ENCODE results near the gene DHODH. TPM values are rescaled to one million over a fixed set of nuclear protein-coding genes. Genes with fewer than 3 reads are reported as not detected.
"Not testable (repeated sequence)": the region's sequence is repeated elsewhere in the genome, so short reads cannot be mapped to it uniquely, and the experiment has no call there.

DHODH gene
- total and polyA plus RNA-seq, 7 donors: 3.2 to 8.0 (median 4.1) TPM

GRCh38 chr16:72066747-72067146, 58.2 kb downstream of the DHODH start:
- H3K4me1 ChIP-seq: no peaks in the 10 kb centered on the region
- intact Hi-C loops (cut with DNase I): no loop called here
- no peak for DNase-seq
- H3K27ac ChIP-seq: no peak overlapping the region
- H3K4me3 ChIP-seq: no peak overlapping the region
- TF ChIP-seq EP300 (IDR thresholded peaks at IDR 0.05): no peak
- TF ChIP-seq CTCF (IDR thresholded peaks at IDR 0.05): peak in 2 of 4 experiments; percentile 23 to 24
- TF ChIP-seq POLR2A (IDR thresholded peaks at IDR 0.05): no peak
- TF ChIP-seq POLR2AphosphoS5 (IDR thresholded peaks at IDR 0.05): no peak
- H3K36me3 ChIP-seq: no peaks in the 10 kb centered on the region
- H3K9me3 ChIP-seq: no peaks in the 10 kb centered on the region
- WGBS, 2 donors: 3 to 6% methylated on average over 1 of the region's 1 CpG
- no peaks in the 10 kb centered on the region for H3K27me3 ChIP-seq

GRCh38 chr16:72068930-72069329, 60.4 kb downstream of the DHODH start:
- H3K4me3 ChIP-seq: no peak overlapping the region
- intact Hi-C loops (cut with DNase I): no loop called here
- no peaks in the 10 kb centered on the region for H3K9me3 ChIP-seq
- no peak overlapping the region for H3K27ac ChIP-seq
- H3K36me3 ChIP-seq: no peaks in the 10 kb centered on the region
- TF ChIP-seq POLR2AphosphoS5 (IDR thresholded peaks at IDR 0.05) (no peak), CTCF (IDR thresholded peaks at IDR 0.05) (no peak), POLR2A (IDR thresholded peaks at IDR 0.05) (no peak), EP300 (IDR thresholded peaks at IDR 0.05) (no peak)
- DNase-seq: no peak
- H3K27me3 ChIP-seq: no peaks in the 10 kb centered on the region
- no peaks in the 10 kb centered on the region for H3K4me1 ChIP-seq
- WGBS, 2 donors: 83 to 89% methylated on average over 4 of the region's 4 CpGs

GRCh38 chr16:72072514-72073342, 64.2 kb downstream of the DHODH start:
- Histone ChIP-seq H3K4me1 (no peaks in the 10 kb centered on the region), H3K9me3 (no peaks in the 10 kb centered on the region), H3K36me3 (peaks cover 0 to 2% (median 0%) of the 10 kb centered on the region in 4 donors), H3K27ac (peak overlapping the region in 3 of 4 donors; percentile 2 to 37 (median 17)), H3K27me3 (no peaks in the 10 kb centered on the region), H3K4me3 (no peak overlapping the region)
- intact Hi-C loops (cut with DNase I): no loop called here
- DNase-seq: no peak
- 24 to 63% methylated on average over 12 of the region's 12 CpGs for WGBS, 2 donors
- TF ChIP-seq CTCF (IDR thresholded peaks at IDR 0.05) (no peak), EP300 (IDR thresholded peaks at IDR 0.05) (no peak), POLR2A (IDR thresholded peaks at IDR 0.05) (no peak), POLR2AphosphoS5 (IDR thresholded peaks at IDR 0.05) (no peak)

- intact Hi-C loops (cut with DNase I): no loop called here
- WGBS, 2 donors: 89 to 91% methylated on average over 8 of the region's 8 CpGs
- Histone ChIP-seq H3K27me3 (no peaks in the 10 kb centered on the region), H3K9me3 (no peaks in the 10 kb centered on the region), H3K4me1 (no peaks in the 10 kb centered on the region), H3K36me3 (peaks cover 0 to 7% (median 0%) of the 10 kb centered on the region in 4 donors), H3K4me3 (no peak overlapping the region), H3K27ac (peak overlapping the region in 2 of 4 donors; percentile 2 to 31)
- TF ChIP-seq CTCF (IDR thresholded peaks at IDR 0.05) (no peak), POLR2AphosphoS5 (IDR thresholded peaks at IDR 0.05) (peak in 1 of 4 donors; percentile 35)
- no peak for DNase-seq
These were observed 65.2 kb downstream of the DHODH start for GRCh38 chr16:72073560-72074230.

- DNase-seq; H3K27ac ChIP-seq; H3K4me3 ChIP-seq; H3K4me1 ChIP-seq; intact Hi-C loops (cut with DNase I); H3K9me3 ChIP-seq; H3K36me3 ChIP-seq; H3K27me3 ChIP-seq: not testable (repeated sequence)
- WGBS, 2 donors: 17 to 69% methylated on average over 2 of the region's 6 CpGs
These were observed 66.5 kb downstream of the DHODH start for GRCh38 chr16:72075067-72075466.

Data from sigmoid colon (tissue), 7 donors.